OCI-LY7 (cell line): ENCODE results near the gene WWTR1. TPM values are rescaled to one million over a fixed set of nuclear protein-coding genes. Genes with fewer than 3 reads are reported as not detected.

Source experiments
- BruUV-seq: library from RNA; stranded (reverse); fragments of 400-500 nt; replicated peaks from 2 replicates; lab custom pipeline; 2021; lab: Mats Ljungman, UMichigan
- CTCF ChIA-PET: fragments of 300-600 bp; sonication (Branson Sonifier 250); formaldehyde crosslinking; loops from one replicate; lab custom pipeline; 2022; ENCODE audit warnings: antibody characterized with exemption; ENCODE audit not compliant: unreplicated experiment; lab: Charles Lee
- POLR2A ChIA-PET: fragments of 300-600 bp; sonication (Branson Sonifier 250); formaldehyde crosslinking; loops from one replicate; lab custom pipeline; 2022; ENCODE audit warnings: antibody characterized with exemption; lab: Charles Lee
- DNase-seq: peaks from one replicate; pipeline ENCODE4 v3.0.0-alpha.2; 2015; ENCODE audit warnings: low spot score
- H2AFZ ChIP-seq: fragments of 200-600 bp; sonication (generic), shearing (Covaris generic); 2 replicates; pipeline ENCODE4 v1.6.1; 2014; ENCODE audit warnings: mild to moderate bottlenecking, antibody characterized with exemption, low read length, moderate library complexity
- H3K27ac ChIP-seq: fragments of 200-600 bp; sonication (generic); 2 replicates; pipeline ENCODE4 v1.5.1; 2014; ENCODE audit warnings: mixed run types, low read depth, mild to moderate bottlenecking, moderate library complexity, low read length, inconsistent platforms; ENCODE audit not compliant: poor library complexity, severe bottlenecking
- H3K36me3 ChIP-seq: fragments of 200-600 bp; sonication (generic); 2 replicates; pipeline ENCODE4 v1.6.1; 2014; ENCODE audit warnings: mild to moderate bottlenecking, antibody characterized with exemption, low read length, moderate library complexity, mixed read lengths; ENCODE audit not compliant: insufficient read depth
- H3K4me1 ChIP-seq: fragments of 200-600 bp; sonication (generic); 2 replicates; pipeline ENCODE4 v1.5.1; 2014; ENCODE audit warnings: mild to moderate bottlenecking, low read length; ENCODE audit not compliant: insufficient read depth, poor library complexity, severe bottlenecking
- H3K4me2 ChIP-seq: fragments of 200-600 bp; sonication (generic); 2 replicates; pipeline ENCODE4 v1.6.1; 2014; ENCODE audit warnings: mild to moderate bottlenecking, low read length
- H3K4me3 ChIP-seq: fragments of 200-600 bp; sonication (generic); 2 replicates; pipeline ENCODE4 v1.5.1; 2014; ENCODE audit warnings: mild to moderate bottlenecking, low read depth, low read length; ENCODE audit not compliant: poor library complexity, severe bottlenecking
- H3K79me2 ChIP-seq: fragments of 200-600 bp; sonication (generic); 2 replicates; pipeline ENCODE4 v1.6.1; 2016; ENCODE audit warnings: low read depth, mild to moderate bottlenecking, low read length, moderate library complexity, mixed read lengths; ENCODE audit not compliant: insufficient read depth
- H3K9me2 ChIP-seq: fragments of 200-600 bp; sonication (generic); 2 replicates; pipeline ENCODE4 v1.6.1; 2016; ENCODE audit warnings: mild to moderate bottlenecking, low read length, mixed read lengths; ENCODE audit not compliant: insufficient read depth
- H3K9me3 ChIP-seq: fragments of 200-600 bp; sonication (generic); 2 replicates; pipeline ENCODE4 v1.6.1; 2014; ENCODE audit warnings: mild to moderate bottlenecking, mixed run types, low read length, mixed read lengths
- H4K20me1 ChIP-seq: fragments of 200-600 bp; sonication (generic); 2 replicates; pipeline ENCODE4 v1.6.1; 2014; ENCODE audit warnings: mild to moderate bottlenecking, antibody characterized with exemption, low read length, moderate library complexity, mixed read lengths; ENCODE audit not compliant: insufficient read depth
- CTCF ChIP-seq: fragments of 200-600 bp; sonication (generic); conservative IDR thresholded peaks from 2 replicates; pipeline ENCODE4 v1.5.1; 2014; ENCODE audit warnings: mild to moderate bottlenecking, antibody characterized with exemption, low read length, moderate library complexity, mixed read lengths
- EZH2phosphoT487 ChIP-seq: fragments of 200-600 bp; sonication (generic); IDR thresholded peaks from 2 replicates; pipeline ENCODE4 v1.6.1; 2018; ENCODE audit warnings: low read depth, borderline replicate concordance, mild to moderate bottlenecking, mixed run types, antibody characterized with exemption, low read length, moderate library complexity, mixed read lengths
- intact Hi-C: fragments of 100-400 bp; cut with micrococcal nuclease; formaldehyde crosslinking; loops from one replicate; pipeline ENCODE4 v1.10.0; 2022; ENCODE audit not compliant: unreplicated experiment
- total RNA-seq, 2 experiments: library from RNA; depleted of rRNA in 1 of 2; stranded (reverse); fragments of >200 nt in 1 of 2; shearing (Covaris generic) in 1 of 2; gene quantifications; 2 replicates each; pipeline ENCODE4 v1.2.3, GENCODE V29; 2014 to 2022

WWTR1 gene
- total RNA-seq, 2 experiments from 2014 or later = 0.15 TPM; not detected in 1

DNA sequence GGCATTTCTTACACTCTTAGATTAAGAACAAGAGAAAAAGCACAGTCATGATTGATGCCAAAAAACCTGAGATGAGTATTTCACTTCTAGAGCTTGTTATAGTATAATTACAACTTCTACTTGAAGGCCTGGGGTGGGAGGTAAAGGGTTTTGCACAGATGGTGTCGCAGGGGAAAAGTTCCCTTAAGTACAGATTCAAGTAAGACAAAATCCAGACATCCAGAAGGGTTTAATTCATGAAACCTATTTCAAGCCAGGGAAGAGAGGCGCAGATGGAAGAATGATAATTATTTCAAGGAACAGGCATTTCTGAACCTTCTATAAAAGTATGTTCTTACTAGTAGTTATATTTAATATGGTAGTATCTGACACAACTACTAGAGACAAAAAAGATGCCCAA lies 112.8 kb downstream of the WWTR1 start:
- H4K20me1 ChIP-seq = no peaks in the 10 kb centered on the region
- ChIA-PET POLR2A (interaction anchor here (1.1 kb wide), 1 partner anchor 10 kb away, joined by 3 read pairs; no protein-coding TSS in a partner anchor), CTCF (no interaction called here)
- H3K4me1 ChIP-seq = no peaks in the 10 kb centered on the region
- no peaks in the 10 kb centered on the region for H3K79me2 ChIP-seq
- H3K4me3 ChIP-seq = no peak overlapping the region
- no peaks in the 10 kb centered on the region for H3K9me2 ChIP-seq
- no peaks in the 10 kb centered on the region for H3K36me3 ChIP-seq
- no peaks in the 10 kb centered on the region for H3K9me3 ChIP-seq
- H2AFZ ChIP-seq = no peak overlapping the region
- no TSS peak for BruUV-seq
- intact Hi-C loops = no loop called here
- H3K27ac ChIP-seq = no peak overlapping the region
- no peak for DNase-seq
- TF ChIP-seq EZH2phosphoT487 (no peak), CTCF (no peak)
- no peak overlapping the region for H3K4me2 ChIP-seq

DNA sequence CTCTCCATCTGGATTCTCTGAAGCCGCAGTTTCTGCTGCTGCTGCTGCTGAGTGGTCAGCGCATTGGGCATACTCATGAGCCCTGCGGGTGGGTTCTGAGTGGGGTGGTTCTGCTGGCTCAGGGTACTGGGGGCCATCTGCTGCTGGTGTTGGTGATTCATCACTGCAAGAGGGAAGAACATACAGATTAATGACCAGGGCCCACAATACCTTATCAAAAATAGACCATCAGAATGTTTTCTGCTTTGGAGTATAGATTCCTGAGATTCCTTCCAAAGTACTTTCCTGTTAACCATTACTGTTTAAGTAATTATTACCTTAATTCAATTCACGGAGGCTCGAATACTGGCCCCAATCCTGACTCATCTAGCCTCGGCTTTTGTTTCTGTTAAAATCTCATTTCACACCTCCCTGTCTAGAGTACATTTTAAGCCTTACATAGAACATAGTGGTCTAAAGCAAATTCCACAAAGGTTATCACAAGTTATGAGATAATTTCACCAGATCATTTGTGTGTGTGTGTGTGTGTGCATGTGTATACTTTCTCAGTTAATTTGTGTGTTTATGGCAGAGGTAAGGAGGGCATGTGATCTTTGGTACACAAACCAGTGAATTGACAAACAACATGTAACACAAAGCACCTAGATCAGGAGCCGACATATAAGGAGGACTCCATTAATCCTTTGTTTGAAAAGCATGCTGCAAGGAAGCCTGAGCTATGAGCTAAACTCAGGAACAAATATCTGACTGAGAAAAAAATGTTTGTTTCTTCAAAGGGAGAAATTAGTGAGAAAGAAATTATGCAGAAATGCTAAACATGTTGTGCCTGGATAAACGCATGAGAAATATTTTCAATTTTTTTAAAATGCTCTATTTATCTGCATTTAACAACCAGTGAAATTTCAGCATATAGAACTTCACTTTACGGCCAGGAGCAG lies 115.2 kb downstream of the WWTR1 start:
- BruUV-seq = no TSS peak

More for the DNA sequence above, 115.2 kb downstream of the WWTR1 start:
- Histone ChIP-seq H3K4me2 (no peak overlapping the region), H3K79me2 (no peaks in the 10 kb centered on the region), H4K20me1 (no peaks in the 10 kb centered on the region), H3K27ac (no peak overlapping the region), H2AFZ (no peak overlapping the region), H3K9me3 (no peaks in the 10 kb centered on the region), H3K9me2 (no peaks in the 10 kb centered on the region), H3K4me3 (no peak overlapping the region), H3K36me3 (no peaks in the 10 kb centered on the region), H3K4me1 (no peaks in the 10 kb centered on the region)
- ChIA-PET POLR2A (no interaction called here), CTCF (no interaction called here)
- no peak for DNase-seq
- intact Hi-C loops = no loop called here
- TF ChIP-seq CTCF (no peak), EZH2phosphoT487 (no peak)
